Activated T-helper 9 cell treated with anti-CD3 and anti-CD28 coated beads, Interleukin-2, amount 50 U/mL, for 16 hours (primary cell): ENCODE data around the gene C12orf43.
"Not testable (repeated sequence)": the region's sequence is repeated elsewhere in the genome, so short reads cannot be mapped to it uniquely, and the experiment has no call there.

Experiments
- DNase-seq: peaks from one replicate; pipeline ENCODE4 v3.0.0-alpha.2; 2020; ENCODE audit warnings: low read depth

The C12orf43 gene

DNA sequence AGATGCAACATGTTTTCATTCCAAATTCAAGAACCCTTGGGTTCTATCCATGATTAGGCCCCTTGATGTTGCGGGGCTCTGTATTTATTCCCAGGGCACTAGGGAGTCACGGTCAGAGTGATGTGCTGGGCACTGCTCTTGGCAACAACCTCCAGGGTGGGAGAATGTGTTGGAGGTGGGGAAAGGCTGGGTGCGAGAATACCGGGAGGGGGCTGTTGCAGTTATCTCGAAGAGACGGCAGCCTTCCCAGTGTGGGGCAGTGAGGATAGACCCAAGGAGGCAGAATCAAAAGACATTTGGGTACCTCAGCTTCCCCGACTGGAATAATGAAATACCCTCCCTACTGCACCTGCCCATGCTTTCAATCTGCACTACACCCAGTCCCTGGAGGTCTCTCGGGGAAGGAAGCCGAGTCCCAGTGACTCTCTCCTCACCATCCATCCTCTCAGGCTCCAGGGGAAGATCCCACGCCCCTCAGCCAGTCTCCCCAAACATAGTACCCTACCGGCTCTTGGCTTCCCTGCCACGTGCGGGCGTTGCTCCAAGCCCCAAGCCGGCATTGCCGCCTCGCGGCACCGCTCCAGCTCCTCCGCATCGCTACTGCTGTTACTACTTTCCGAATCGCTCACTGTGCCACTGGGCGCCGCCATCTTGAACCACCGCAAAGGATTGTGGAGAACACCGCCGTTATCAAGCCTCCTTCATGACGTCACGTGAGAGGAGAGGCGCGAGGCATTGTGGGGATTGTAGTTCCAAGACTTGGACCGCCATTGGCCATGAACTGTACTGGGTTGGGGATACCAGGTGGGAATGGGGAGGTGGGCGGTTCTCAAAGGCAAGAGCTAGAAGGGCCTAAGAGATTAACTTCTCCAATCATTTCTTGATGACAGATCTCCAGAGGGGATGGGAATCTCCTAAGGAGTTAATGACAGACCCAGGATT is at the start of gene C12orf43:
Gene C12orf43, minus strand, starts transcription at position 663 of the 942 bp plus-strand sequence. Its CDS starts 13 bp downstream, at position 650.
- peak; percentile 83 for DNase-seq

- DNase-seq, result no peak
Measured at GRCh38 chr12:121065345-121065744, 49.1 kb upstream of the C12orf43 start.

DNA sequence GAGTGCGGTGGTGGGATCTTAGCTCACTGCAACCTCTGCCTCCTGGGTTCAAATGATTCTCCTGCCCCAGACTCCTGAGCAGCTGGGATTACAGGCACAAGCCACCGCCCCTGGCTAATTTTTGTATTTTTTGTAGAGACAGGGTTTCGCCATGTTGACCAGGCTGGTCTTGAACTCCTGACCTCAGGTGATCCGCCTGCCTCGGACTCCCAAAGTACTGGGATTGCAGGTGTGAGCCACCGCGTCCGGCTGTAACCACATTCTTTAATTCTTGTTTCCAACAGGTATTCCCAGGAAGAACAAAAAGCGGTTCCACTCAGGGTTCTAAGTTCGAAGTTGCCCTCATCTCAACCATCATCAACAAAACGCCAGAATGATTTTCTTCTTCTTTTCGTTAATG is 48.3 kb upstream of the C12orf43 start:
- not testable (repeated sequence) for DNase-seq

DNA sequence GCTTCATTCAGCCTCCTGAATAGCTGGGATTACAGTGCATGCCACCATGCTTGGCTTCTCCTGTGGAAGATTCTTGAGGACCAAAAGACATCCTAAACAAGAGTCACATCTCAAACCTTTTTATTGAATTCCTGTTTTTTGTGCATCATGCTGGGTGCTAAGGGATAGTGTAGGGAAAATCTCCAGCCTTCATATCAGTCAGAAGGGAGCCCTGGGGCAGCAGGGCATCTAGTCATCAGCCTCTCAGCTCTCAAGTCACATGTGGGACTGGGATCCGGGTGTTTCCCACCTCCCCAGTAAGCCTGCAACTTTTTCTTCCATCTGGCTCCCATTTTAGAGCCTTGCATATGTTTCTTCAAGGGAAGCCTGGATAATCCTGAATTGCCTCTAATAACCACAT is 47.8 kb upstream of the C12orf43 start:
- no peak for DNase-seq

GRCh38 chr12:121062391-121063045 is 46.2 kb upstream of the C12orf43 start:
- DNase-seq, result no peak

GRCh38 chr12:121061831-121062230 is 45.5 kb upstream of the C12orf43 start:
- DNase-seq, result no peak

GRCh38 chr12:121060149-121061001 is 44.1 kb upstream of the C12orf43 start:
- peak; percentile 33 for DNase-seq

DNA sequence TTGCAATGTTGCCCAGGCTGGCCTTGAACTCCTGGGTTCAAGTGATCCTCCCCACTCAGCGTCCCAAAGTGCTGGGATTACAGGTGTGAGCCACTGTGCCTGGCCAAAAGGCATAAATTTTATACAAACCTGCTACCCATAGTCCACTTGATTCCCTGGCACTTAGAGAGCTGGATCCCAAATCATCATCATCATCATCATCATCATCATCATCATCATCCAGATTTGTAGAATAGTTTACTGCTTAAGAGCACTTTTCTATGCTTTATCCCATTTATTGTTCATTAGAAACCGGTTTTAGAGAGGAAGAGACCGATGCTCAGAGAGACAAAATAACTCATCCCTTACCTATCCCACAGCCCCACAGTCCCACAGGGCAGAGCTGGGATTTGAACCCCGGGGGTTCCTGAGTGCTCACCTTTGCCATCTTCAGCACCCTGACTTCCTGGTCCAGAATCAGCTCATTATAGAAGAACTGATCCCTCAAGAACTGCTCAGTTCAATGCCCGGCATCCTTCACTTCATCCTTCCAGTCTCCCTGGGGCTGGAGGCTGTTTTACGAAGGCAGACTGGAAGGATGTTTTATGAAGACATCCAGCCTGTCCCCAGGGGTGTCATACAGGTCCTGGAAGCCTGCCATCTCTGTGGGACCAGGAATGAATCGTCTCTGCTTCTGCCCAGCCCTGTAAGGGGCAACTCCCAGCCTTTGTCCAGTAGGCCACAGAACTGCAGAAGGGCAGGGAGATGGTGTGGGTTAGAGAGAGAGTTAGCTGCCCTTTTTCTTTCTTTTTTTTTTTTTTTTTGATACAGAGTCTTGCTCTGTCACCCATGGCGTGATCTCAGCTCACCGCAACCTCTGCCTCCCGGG is 43.0 kb upstream of the C12orf43 start:
- no peak for DNase-seq

GRCh38 chr12:121057794-121058193 is 41.5 kb upstream of the C12orf43 start:
- DNase-seq, result no peak

- DNase-seq, result no peak
Measured at GRCh38 chr12:121053706-121054105, 37.4 kb upstream of the C12orf43 start.

- no peak for DNase-seq
Measured at GRCh38 chr12:121050725-121051124, 34.4 kb upstream of the C12orf43 start.

DNA sequence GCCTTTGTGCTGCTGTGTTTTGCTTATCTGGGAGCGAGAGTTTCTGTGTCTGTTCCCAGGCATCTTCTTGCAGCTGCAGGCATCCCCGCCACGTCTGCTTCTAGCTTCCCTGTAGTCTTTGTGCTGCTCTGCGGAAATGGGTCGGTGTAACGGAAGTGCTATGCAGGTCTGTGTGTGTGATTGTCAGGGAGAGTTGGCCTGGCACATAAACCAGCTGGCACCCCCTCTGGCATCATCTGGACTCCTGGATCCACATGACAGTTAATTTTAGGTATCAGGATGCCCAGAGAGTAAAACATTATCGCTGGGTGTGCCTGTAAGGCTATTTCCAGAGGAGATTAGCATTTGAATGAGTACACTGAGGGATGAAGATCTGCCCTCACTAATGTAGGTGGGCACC is 32.2 kb upstream of the C12orf43 start:
- no peak for DNase-seq

- DNase-seq, result not testable (repeated sequence)
Measured at GRCh38 chr12:121047400-121047799, 31.1 kb upstream of the C12orf43 start.

DNA sequence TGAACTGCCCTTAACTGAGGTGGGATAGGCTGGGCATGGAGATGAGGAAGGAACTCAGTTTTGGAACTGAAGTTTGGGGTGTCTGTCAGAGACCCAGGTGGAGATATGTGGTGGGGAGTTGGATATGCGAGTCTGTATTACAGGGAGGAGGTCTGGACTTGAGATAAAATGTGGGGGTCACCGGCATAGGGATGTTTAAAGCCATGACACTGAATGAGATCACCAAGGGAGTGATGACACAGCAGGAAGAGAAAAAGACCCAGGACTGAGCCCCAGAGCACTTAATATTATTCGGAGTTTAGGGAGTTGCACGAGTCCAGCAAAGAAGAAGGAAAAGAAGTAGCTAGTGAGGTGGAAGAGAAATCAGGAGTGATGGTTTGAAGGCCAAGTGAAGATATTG is 26.8 kb upstream of the C12orf43 start:
- no peak for DNase-seq

DNA sequence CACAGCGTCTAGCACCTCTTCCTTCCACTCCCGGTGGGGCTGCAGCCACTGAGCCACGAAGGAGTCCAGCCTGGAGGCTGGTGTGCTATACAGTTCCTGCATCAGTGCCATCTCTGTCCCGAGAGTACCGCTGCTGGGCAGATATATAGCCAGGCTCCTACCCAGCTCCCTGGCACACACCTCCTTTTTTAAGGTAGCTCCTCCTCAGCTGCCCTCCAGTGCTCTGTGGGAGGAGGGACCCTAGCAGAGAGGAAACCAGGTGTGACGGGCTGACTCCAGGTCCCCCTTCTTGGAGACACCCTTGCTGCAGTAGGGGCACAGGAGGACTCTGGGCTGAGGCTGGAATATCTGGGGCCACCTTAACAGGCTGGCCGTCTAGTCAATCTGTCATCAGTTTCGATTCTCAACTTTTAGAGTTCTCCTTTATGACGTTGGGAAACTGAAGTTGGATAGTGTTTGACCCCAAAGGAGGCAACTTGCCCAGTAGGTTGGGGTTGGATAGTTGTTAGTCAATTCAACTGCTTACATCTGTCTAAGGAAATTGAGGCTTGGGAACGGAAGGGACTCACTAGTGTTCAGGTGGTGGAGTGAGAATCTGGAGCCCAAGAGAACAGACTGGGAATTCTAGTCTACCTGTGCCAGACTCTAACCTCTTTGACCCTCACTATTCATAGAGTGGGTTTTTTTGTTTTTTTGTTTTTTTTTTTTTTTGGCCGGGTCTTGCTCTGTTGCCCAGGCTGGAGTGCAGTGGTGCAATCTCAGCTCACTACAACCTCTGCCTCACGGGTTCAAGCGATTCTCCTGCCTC is 22.8 kb upstream of the C12orf43 start, which contains the start of gene OASL:
Gene OASL, minus strand, starts transcription at position 386 of the 808 bp plus-strand sequence. Its CDS starts 275 bp downstream, at position 111.
- DNase-seq, result peak; percentile 41

GRCh38 chr12:121036810-121037326 is 20.6 kb upstream of the C12orf43 start:
- peak; percentile 30 for DNase-seq

GRCh38 chr12:121034616-121035305 is 18.5 kb upstream of the C12orf43 start:
- DNase-seq, result no peak

DNA sequence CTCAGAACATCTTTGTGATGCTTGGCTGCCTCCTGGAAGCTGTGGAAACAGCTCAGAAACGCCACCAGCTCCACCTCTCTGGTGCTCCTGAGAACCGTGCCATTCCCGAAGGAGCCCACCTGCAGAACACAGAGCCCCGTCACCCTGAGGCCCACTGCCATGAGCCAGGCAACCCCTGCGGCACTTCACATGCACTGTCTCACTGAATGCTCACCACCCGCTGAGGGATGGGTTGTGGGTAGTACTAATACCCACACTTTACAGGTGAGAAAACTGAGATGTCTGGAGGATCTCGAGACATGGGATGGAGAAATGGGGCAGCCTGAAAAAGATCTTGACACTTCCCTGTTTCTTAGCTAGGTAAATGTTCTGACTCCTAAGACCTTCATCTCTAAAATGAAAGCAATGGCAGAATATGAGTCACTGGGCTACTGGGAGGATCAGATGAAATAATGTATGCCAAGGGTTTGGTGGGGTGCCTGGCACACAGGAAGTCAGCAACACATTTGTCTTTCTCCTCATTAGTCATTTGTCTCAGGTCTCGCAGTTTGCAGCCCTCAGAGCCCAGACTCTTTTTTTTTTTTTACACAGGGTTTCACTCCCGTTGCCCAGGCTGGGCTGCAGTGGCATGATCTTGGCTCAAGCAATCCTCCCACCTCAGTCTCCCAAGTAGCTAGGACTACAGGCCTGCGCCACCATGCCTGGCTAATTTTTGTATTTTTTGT is 17.5 kb upstream of the C12orf43 start:
- DNase-seq, result peak; percentile 43
